Liver (tissue), 9 donors: ENCODE results near the gene HHAT. TPM values are rescaled to one million over a fixed set of nuclear protein-coding genes. Genes with fewer than 3 reads are reported as not detected.
"Not testable (repeated sequence)": the region's sequence is repeated elsewhere in the genome, so short reads cannot be mapped to it uniquely, and the experiment has no call there.

ENCODE experiments used
- DNase-seq: peaks from one replicate; pipeline ENCODE4 v3.0.0-alpha.2; 2017; ENCODE audit warnings: low spot score
- H3K27ac ChIP-seq, 2 donors: one replicate each; pipeline ENCODE4 v1.7.0; 2013; ENCODE audit warnings: inconsistent platforms in 2 of 2, low read length in 2 of 2, control low read depth in 1 of 2, low read depth in 1 of 2, mild to moderate bottlenecking in 1 of 2
- H3K27me3 ChIP-seq, 4 donors: one replicate each; pipeline versions ENCODE4 v1.6.1 to v1.7.0; 2013; ENCODE audit warnings: low read length in 3 of 4, inconsistent platforms in 1 of 4, mild to moderate bottlenecking in 1 of 4, moderate library complexity in 1 of 4; ENCODE audit not compliant: control insufficient read depth in 4 of 4, insufficient read depth in 4 of 4
- H3K36me3 ChIP-seq, 4 donors: one replicate each; pipeline versions ENCODE4 v1.6.1 to v1.7.0; 2013; ENCODE audit warnings: low read length in 3 of 4, mild to moderate bottlenecking in 3 of 4, low read depth in 1 of 4, moderate library complexity in 1 of 4; ENCODE audit not compliant: control insufficient read depth in 4 of 4, insufficient read depth in 3 of 4
- H3K4me1 ChIP-seq, 4 donors: one replicate each; pipeline versions ENCODE4 v1.6.1 to v1.7.0; 2013; ENCODE audit warnings: low read length in 3 of 4, mild to moderate bottlenecking in 3 of 4, moderate library complexity in 1 of 4; ENCODE audit not compliant: control insufficient read depth in 4 of 4, insufficient read depth in 4 of 4
- H3K4me3 ChIP-seq, 3 donors: one replicate each; pipeline versions ENCODE4 v1.6.1 to v1.7.0; 2013; ENCODE audit warnings: low read length in 3 of 3, control low read depth in 1 of 3, low read depth in 1 of 3, mild to moderate bottlenecking in 1 of 3
- H3K9ac ChIP-seq, 2 donors: one replicate each; pipeline ENCODE4 v1.7.0; 2013; ENCODE audit warnings: low read length in 2 of 2, mild to moderate bottlenecking in 2 of 2, moderate library complexity in 2 of 2, control low read depth in 1 of 2, low read depth in 1 of 2
- H3K9me3 ChIP-seq, 4 donors: one replicate each; pipeline versions ENCODE4 v1.6.1 to v1.7.0; 2013; ENCODE audit warnings: low read length in 3 of 4; ENCODE audit not compliant: control insufficient read depth in 4 of 4
- CTCF ChIP-seq: fragments of 150-350 bp; IDR thresholded peaks from 2 replicates; pipeline ENCODE4 v1.5.1; 2017; ENCODE audit warnings: improper control_type of control experiment, low read depth, low read length; ENCODE audit not compliant: missing input control
- EGR1 ChIP-seq, 2 donors: IDR thresholded peaks; 2 replicates each; pipeline ENCODE4 v1.6.1; 2016 to 2018; ENCODE audit warnings: antibody characterized with exemption in 2 of 2, low read depth in 2 of 2
- FOXA1 ChIP-seq: IDR thresholded peaks from 2 replicates; pipeline ENCODE4 v1.6.1; 2016; ENCODE audit warnings: antibody characterized with exemption
- FOXA2 ChIP-seq: IDR thresholded peaks from 2 replicates; pipeline ENCODE4 v1.6.1; 2016; ENCODE audit warnings: antibody characterized with exemption
- HNF4A ChIP-seq, 2 donors: conservative IDR thresholded peaks; 2 replicates each; pipeline ENCODE4 v1.6.1; 2016; ENCODE audit warnings: antibody characterized with exemption in 2 of 2, mild to moderate bottlenecking in 2 of 2
- HNF4G ChIP-seq: IDR thresholded peaks from 2 replicates; pipeline ENCODE4 v1.6.1; 2016; ENCODE audit warnings: antibody characterized with exemption
- RAD21 ChIP-seq, 2 donors: IDR thresholded peaks; 2 replicates each; pipeline ENCODE4 v1.6.1; 2016; ENCODE audit warnings: antibody characterized with exemption in 2 of 2, mild to moderate bottlenecking in 2 of 2
- RXRA ChIP-seq, 2 donors: IDR thresholded peaks; 2 replicates each; pipeline ENCODE4 v1.6.1; 2017 to 2018; ENCODE audit warnings: antibody characterized with exemption in 2 of 2, mild to moderate bottlenecking in 1 of 2
- SP1 ChIP-seq: IDR thresholded peaks from 2 replicates; pipeline ENCODE4 v1.6.1; 2018; ENCODE audit warnings: antibody characterized with exemption, mild to moderate bottlenecking
- TAF1 ChIP-seq: conservative IDR thresholded peaks from 2 replicates; pipeline ENCODE4 v1.6.1; 2016; ENCODE audit warnings: antibody characterized with exemption, mild to moderate bottlenecking
- YY1 ChIP-seq: IDR thresholded peaks from 2 replicates; pipeline ENCODE4 v1.6.1; 2016; ENCODE audit warnings: antibody characterized with exemption, mild to moderate bottlenecking
- ZBTB33 ChIP-seq: IDR thresholded peaks from 2 replicates; pipeline ENCODE4 v1.6.1; 2016; ENCODE audit warnings: antibody characterized with exemption
- WGBS: extraction: QIAGEN DNeasy Blood & Tissue Kit; methylation state at CpG from one replicate; pipeline ENCODE4 v1.1.7; 2013; 5-methylcytosine and 5-hydroxymethylcytosine counted together
- polyA plus RNA-seq, 2 donors: library from polyadenylated mRNA; stranded (reverse) in 1 of 2; unstranded in 1 of 2; fragments of 200-250 nt in 1 of 2; fragments of >200 nt in 1 of 2; fragmentation: Nextera tagmentation in 1 of 2; extraction: Ambion mirVana in 1 of 2; gene quantifications; one replicate each; pipeline versions ENCODE4 v1.2.1 to v1.2.3, GENCODE V29; 2013 to 2015
- total RNA-seq, 2 donors: library from RNA; depleted of rRNA; stranded (reverse); fragments of >200 nt; gene quantifications; one replicate each; pipeline ENCODE4 v1.2.3, GENCODE V29; 2014
- TF ChIP-seq, protein P1 (sequence below): IDR thresholded peaks from 2 replicates; pipeline ENCODE4 v1.6.1; 2016; ENCODE audit warnings: antibody characterized with exemption
- TF ChIP-seq, protein P2 (sequence below): IDR thresholded peaks from 2 replicates; pipeline ENCODE4 v1.6.1; 2016; ENCODE audit warnings: antibody characterized with exemption
- TF ChIP-seq, protein P3 (sequence below): IDR thresholded peaks from 2 replicates; pipeline ENCODE4 v1.6.1; 2016; ENCODE audit warnings: antibody characterized with exemption, mild to moderate bottlenecking
- donor health status: healthy.
- donor health status: healthy.
- donor health status: healthy.
- donor health status: healthy.
- donor health status: healthy.

The HHAT gene
- total and polyA plus RNA-seq, 4 donors, result 1.3 to 2.2 (median 1.6) TPM

DNA sequence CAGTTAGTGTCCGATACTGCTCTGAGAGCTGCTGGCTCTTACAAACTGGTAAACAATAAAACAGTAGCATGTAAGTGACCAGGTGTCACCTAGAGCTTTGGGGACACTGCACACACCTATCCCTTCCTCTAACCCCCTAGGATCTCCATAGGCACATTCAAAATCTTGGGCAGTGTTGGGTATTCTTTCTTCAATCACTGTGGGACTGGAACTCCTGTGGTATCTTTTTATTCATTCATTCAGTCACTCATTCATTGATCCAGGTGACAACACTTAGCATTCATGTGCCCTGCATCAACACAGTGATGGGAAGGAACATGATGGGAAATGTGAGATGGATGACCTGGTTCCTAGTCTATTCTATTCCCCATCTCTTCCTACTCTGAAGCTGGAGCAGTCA is 73.9 kb downstream of the HHAT start:
- H3K9me3 ChIP-seq, result no peaks in the 10 kb centered on the region
- no peaks in the 10 kb centered on the region for H3K36me3 ChIP-seq
- 98% methylated on average over 1 of the region's 1 CpG for WGBS
- no peaks in the 10 kb centered on the region for H3K4me1 ChIP-seq
- DNase-seq, result no peak
- H3K9ac ChIP-seq, result no peak overlapping the region
- TF ChIP-seq HNF4G, result no peak
- no peak for TF ChIP-seq HNF4A (conservative IDR thresholded peaks at IDR 0.05)
- TF ChIP-seq SP1, result no peak
- no peaks in the 10 kb centered on the region for H3K27me3 ChIP-seq
- no peak overlapping the region for H3K4me3 ChIP-seq
- no peak overlapping the region for H3K27ac ChIP-seq

DNA sequence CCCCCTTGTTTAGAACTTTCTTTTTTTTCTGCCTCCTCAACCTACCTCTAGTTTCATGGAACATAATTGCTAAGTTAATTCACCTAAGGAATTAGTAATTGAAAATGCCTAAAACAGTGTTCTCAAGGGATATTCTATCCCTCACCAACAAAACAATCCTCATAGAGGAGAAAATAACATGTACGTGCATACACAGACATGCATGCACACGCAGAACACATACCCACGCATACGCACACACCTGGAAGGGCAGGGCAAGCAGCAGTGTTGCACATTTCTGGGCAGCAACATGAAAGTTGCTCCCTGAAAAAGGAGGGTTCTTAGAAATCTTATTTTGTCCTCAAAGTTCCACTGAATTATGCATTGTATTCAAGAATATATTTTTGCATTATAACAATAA is 76.6 kb downstream of the HHAT start:
- Histone ChIP-seq H3K36me3 (no peaks in the 10 kb centered on the region), H3K9me3 (no peaks in the 10 kb centered on the region), H3K4me3 (no peak overlapping the region), H3K27me3 (no peaks in the 10 kb centered on the region), H3K9ac (no peak overlapping the region), H3K4me1 (no peaks in the 10 kb centered on the region), H3K27ac (no peak overlapping the region)
- 94% methylated on average over 4 of the region's 4 CpGs for WGBS
- DNase-seq, result no peak
- TF ChIP-seq SP1, result no peak
- TF ChIP-seq FOXA1, result no peak
- TF ChIP-seq, protein P1, sequence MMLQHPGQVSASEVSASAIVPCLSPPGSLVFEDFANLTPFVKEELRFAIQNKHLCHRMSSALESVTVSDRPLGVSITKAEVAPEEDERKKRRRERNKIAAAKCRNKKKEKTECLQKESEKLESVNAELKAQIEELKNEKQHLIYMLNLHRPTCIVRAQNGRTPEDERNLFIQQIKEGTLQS, result no peak
- TF ChIP-seq, protein P2, sequence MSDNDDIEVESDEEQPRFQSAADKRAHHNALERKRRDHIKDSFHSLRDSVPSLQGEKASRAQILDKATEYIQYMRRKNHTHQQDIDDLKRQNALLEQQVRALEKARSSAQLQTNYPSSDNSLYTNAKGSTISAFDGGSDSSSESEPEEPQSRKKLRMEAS, result no peak
- no peak for TF ChIP-seq YY1
- TF ChIP-seq FOXA2, result no peak
- no peak for TF ChIP-seq RAD21 (IDR thresholded peaks at IDR 0.05)
- no peak for TF ChIP-seq TAF1
- TF ChIP-seq EGR1 (IDR thresholded peaks at IDR 0.05; ENCODE audit: low read depth in 2 of 2), result no peak
- no peak for TF ChIP-seq CTCF
- no peak for TF ChIP-seq HNF4A (conservative IDR thresholded peaks at IDR 0.05)
- TF ChIP-seq ZBTB33, result no peak
- no peak for TF ChIP-seq HNF4G
- no peak for TF ChIP-seq RXRA (IDR thresholded peaks at IDR 0.05)
- TF ChIP-seq, protein P3, sequence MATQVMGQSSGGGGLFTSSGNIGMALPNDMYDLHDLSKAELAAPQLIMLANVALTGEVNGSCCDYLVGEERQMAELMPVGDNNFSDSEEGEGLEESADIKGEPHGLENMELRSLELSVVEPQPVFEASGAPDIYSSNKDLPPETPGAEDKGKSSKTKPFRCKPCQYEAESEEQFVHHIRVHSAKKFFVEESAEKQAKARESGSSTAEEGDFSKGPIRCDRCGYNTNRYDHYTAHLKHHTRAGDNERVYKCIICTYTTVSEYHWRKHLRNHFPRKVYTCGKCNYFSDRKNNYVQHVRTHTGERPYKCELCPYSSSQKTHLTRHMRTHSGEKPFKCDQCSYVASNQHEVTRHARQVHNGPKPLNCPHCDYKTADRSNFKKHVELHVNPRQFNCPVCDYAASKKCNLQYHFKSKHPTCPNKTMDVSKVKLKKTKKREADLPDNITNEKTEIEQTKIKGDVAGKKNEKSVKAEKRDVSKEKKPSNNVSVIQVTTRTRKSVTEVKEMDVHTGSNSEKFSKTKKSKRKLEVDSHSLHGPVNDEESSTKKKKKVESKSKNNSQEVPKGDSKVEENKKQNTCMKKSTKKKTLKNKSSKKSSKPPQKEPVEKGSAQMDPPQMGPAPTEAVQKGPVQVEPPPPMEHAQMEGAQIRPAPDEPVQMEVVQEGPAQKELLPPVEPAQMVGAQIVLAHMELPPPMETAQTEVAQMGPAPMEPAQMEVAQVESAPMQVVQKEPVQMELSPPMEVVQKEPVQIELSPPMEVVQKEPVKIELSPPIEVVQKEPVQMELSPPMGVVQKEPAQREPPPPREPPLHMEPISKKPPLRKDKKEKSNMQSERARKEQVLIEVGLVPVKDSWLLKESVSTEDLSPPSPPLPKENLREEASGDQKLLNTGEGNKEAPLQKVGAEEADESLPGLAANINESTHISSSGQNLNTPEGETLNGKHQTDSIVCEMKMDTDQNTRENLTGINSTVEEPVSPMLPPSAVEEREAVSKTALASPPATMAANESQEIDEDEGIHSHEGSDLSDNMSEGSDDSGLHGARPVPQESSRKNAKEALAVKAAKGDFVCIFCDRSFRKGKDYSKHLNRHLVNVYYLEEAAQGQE, result no peak

DNA sequence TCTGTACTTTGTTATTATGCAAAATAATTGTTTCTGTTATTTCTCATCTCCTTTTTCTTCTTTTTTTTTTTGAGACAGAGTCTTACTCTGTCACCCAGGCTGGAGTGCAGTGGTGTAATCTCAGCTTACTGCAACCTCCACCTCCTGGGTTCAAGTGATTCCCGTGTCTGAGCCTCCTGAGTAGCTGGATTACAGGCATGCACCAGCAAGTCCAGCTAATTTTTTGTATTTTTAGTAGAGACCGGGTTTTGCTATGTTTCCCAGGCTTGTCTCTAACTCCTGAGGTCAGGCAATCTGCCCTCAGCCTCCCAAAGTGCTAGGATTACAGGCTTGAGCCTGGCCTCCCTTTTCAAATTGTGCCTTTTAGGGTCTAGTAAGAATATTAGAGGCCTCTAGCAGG is 77.6 kb downstream of the HHAT start:
- not testable (repeated sequence) for H3K4me3 ChIP-seq, H3K36me3 ChIP-seq, H3K9me3 ChIP-seq, H3K9ac ChIP-seq, DNase-seq, H3K27me3 ChIP-seq, H3K4me1 ChIP-seq, H3K27ac ChIP-seq
- 84% methylated on average over 2 of the region's 2 CpGs for WGBS
